NCI-H1436 treated with DMSO at 0.1 percent for 48 hours (cell line): ENCODE measurements around the gene PKP2.
"Not testable (repeated sequence)": the region's sequence is repeated elsewhere in the genome, so short reads cannot be mapped to it uniquely, and the experiment has no call there.

Experiments
- DNase-seq: peaks from one replicate; lab custom pipeline; 2025; lab: John Stamatoyannopoulos, UW

Gene PKP2

GRCh38 chr12:32895688-32896431 is 717 bp downstream of the PKP2 start:
- DNase-seq = no peak

GRCh38 chr12:32894566-32894965 is 2.0 kb downstream of the PKP2 start:
- no peak for DNase-seq

GRCh38 chr12:32893458-32893857 is 3.1 kb downstream of the PKP2 start:
- no peak for DNase-seq

DNA sequence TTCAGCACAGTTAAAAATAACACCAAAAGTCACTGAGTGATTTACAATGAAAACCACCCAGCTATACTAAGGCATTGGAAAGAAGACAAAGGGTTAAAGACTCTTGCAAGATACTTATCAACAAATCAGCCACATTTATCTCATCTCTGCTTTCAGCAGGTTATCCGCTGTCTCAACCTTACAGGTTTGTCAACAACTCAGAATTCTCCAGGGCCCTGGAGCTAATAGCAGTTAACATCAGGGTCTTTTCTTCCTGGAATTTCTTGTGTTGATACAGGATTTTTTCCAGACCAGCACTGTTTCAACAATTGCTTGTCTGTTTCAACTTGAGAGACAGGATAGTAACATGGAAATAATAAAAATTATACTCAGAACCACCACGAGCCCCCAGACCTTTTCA is 3.5 kb downstream of the PKP2 start:
- no peak for DNase-seq

- not testable (repeated sequence) for DNase-seq
Measured at GRCh38 chr12:32892369-32892768, 4.2 kb downstream of the PKP2 start.

DNA sequence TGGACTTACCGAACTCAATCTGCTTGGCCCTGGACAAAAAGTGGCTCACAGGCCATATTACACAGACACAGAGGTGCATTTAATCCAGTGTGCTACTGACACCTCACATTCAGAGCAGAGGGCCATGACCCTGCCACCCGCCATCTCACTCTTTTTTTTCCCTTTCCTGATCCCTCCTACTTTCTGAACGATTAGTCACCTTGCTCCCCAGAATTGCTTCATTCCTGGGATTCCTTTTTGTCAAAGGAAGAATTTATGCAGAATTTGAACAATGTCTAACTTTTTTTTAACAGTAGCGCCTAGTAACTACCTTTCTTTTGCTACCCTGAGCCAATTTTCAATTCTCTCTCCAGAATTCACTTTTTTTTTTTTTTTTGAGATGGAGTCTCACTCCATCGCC is 4.6 kb downstream of the PKP2 start:
- no peak for DNase-seq

DNA sequence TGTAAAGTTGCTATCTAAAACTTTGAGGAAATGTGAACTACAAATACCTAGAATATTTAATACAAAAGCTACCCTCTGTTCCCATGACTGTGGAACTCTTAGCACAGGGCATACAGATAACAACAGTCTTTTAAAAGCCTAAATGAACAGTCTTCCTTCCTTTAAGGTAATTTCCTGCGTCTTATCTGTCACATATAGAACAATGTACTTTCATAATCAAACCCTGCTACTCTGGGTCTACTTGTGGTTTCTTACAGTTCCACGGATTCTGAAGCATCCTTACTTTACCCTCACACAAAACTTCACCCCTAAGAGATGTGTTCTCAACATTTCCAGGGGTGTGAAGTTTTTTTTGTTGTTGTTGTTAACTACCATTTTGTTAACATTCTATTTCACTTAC is 5.1 kb downstream of the PKP2 start:
- no peak for DNase-seq

- DNase-seq = no peak
Measured at GRCh38 chr12:32889011-32889760, 7.4 kb downstream of the PKP2 start.

DNA sequence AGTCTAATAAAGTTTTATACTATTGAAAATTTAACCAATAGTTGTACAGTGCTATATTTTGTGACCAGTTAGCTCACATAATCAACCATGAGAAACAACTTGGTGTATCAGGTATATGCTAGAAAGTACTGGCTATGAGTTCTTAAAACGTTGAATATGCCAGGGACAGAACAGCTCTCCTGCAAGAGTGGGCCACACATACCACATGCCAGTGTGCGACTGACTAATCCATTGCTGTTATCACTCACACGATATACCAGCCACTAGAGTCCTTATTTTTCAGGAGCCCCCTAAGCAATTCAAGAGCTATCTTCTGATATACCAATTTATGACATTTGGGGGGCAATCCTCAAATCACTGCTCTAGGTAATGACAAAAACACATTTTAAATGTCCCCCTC is 9.5 kb downstream of the PKP2 start:
- DNase-seq = no peak

DNA sequence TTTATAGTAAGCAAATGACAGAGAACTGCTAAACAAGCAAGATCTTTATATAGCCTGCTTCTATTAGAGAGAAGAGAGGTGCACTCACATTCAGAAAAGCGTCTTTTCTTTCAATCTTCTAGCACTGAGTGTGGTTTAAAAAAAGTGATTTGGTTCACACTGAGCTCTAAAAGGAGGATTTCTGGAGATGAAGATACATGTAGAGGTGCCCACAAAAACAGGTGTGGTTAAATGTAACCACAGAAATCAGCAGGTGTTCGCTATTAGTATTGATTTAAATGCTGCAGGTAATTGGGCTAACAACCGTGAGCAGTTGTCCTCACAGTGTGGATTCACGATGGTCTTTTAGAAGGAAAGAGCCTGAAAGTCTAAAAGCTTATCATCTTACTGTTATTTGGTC is 10.7 kb downstream of the PKP2 start:
- DNase-seq = no peak

- no peak for DNase-seq
Measured at GRCh38 chr12:32884962-32885361, 11.6 kb downstream of the PKP2 start.

- no peak for DNase-seq
Measured at GRCh38 chr12:32881702-32882101, 14.9 kb downstream of the PKP2 start.

- DNase-seq = no peak
Measured at GRCh38 chr12:32881107-32881506, 15.5 kb downstream of the PKP2 start.

DNA sequence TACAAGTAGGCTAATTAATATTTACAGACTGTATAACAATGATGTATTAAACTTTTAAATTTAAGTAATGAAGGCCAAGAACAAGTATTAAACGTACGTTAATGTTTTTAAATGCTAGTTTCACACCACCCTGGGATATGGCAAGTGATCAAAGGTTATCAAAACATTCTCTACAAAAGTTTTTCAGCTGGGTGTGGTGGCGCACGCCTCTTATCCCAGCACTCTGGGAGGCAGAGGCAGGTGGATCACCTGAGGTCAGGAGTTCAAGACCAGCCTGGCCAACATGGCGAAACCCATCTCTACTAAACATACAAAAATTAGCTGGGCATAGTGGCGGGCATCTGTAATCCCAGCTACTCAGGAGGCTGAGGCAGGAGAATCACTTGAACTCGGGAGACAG is 17.5 kb downstream of the PKP2 start:
- not testable (repeated sequence) for DNase-seq

DNA sequence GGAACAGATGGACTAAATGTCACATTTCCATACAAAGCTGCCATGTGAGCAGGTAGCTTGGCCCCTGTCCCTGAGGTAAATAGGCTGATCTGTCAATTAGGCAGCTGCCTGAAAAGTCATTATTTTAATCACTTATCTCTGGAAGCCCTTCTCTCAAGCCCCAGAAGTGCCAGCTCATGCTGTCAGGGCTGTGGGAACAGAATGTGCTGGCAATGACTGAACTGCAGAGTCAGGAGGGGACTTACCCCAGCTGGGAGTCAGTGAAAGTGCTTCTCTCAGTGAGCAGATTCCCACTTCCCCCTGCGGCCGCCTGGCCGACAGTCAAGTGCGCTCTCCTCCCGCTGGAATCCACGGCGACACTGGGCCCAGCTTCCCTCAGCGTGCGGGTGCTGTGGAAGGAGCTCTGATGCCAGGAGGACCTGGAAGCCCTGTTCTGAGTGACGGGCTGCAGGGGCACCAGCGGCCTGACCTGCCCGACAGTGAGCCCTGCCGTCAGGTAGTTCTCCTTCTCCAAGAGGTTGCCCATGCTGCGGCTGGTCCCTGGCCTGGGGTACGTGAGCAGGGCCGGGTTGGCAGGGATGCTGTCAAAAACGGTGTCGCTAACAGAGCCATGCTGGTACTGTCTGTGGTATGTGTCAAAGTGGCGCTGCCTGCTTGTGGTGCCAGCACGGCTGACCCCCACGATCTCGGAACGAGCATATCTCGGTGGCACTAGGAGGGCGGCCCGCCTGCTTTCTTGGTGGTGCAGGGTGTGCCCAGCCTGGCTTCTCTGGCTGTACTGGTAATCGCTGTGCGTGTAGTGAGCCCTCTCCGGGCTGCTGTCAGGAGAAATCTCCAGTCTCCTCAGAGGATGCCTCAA is 18.7 kb downstream of the PKP2 start:
- DNase-seq = no peak

- DNase-seq = no peak
Measured at GRCh38 chr12:32876004-32876403, 20.6 kb downstream of the PKP2 start.

GRCh38 chr12:32874975-32875374 is 21.6 kb downstream of the PKP2 start:
- DNase-seq = no peak

DNA sequence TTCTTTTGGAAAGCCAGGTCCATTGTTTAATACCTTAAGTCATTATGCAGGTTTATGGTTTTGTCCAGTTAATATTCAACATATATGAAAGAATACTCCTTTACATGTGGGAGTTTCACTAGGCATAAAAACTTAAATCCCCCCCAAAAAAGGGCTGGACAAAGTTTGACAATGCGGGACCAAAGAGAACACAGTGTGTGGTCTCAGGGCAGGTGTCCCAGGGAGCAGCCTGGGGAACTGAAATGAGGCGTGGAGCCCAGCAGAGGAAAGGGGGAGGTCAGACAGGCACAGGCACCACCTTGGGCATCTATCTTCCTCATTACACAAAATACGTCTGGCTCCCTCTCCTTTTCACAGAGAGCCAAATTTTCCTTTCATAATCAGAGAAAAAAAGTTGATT is 22.5 kb downstream of the PKP2 start:
- DNase-seq = no peak

- not testable (repeated sequence) for DNase-seq
Measured at GRCh38 chr12:32872416-32872815, 24.2 kb downstream of the PKP2 start.

DNA sequence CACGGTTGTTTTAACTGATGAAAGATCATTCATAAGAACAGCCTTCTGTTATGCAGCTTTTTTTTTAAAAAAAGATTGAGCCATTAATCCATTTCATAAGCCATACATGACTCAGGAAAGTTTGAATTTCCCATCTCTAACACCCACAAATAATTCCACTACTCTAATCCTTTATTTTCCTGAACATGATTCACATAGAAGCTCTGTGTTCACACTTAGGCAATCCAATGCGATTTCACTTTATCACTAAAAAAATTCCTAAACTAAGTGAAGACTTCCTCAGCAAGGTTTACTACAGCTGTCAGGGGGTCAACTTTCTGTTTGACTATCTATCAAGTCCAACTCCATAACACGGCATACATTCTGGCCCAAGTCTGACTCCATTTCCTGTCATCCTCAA is 25.9 kb downstream of the PKP2 start:
- DNase-seq = no peak

DNA sequence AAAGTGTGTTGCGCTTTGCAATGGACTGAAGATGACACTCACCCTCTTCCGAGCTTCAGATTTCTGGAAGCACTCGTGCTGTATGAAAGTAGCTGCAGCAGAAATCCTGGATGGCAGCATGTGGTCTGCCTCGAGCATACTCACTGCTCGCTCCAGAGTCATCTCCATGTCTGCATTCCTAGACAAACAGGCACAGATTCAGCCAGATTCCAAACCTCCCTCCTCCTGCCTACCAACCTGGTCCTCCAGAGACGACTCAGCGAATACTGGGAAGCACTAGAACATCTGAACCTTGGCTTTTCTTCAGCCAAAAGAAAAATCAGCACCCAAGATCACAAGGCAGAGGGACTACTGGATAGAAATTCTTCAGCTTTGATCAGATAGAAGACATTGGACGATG is 27.7 kb downstream of the PKP2 start:
- no peak for DNase-seq

- no peak for DNase-seq
Measured at GRCh38 chr12:32864731-32865130, 31.8 kb downstream of the PKP2 start.

- DNase-seq = no peak
Measured at GRCh38 chr12:32863128-32863527, 33.4 kb downstream of the PKP2 start.
